ENCODE data around the gene AFDN.

The AFDN gene

DNA sequence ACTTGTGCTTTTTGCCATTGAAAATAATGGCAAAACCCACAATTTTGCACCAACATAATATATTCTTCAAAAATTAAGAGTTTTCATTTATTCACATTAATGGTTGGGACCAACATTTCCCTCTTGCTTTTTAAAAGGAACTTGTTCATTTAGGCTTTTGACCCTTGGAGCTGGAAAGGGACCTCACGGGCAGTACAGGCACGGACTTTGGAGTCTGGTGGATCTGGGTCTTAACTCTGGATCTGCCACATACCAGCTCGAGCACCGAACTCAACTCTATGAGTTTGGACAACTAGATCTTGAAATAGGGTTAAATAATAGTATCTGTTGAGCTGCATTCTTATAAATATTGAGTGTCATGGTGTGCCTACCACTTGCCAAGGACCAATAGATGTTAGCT lies 37.2 kb downstream of the AFDN start:
- Histone ChIP-seq H3K9me2 (replicated peaks; ENCODE audit: low read depth, low read length) (no peaks in the 10 kb centered on the region), H4K20me1 (ENCODE audit: insufficient read depth, low read length, poor library complexity, severe bottlenecking) (no peaks in the 10 kb centered on the region)

DNA sequence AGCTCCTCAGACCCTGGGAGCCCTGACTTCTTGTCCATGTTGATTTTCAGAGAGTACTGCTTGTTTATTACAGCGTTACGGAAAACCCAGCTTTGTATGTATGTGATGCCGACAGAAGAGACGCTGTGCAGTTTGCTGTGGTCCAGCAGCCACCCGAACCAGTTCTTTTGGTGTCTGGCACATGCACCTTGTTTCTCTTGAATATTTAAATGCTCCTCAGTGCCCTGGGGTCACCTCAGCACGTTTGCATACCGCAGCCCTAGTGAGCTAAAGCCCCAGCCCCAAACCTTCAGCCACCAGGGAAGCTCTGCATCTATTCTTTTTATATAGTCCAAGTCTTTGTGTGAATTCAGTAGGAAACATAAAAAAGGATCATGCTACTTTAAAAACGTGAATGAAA lies 39.9 kb downstream of the AFDN start:
- Histone ChIP-seq H4K20me1 (ENCODE audit: insufficient read depth, low read length, poor library complexity, severe bottlenecking) (no peaks in the 10 kb centered on the region), H3K36me3 (ENCODE audit: insufficient read depth, low read length) (no peaks in the 10 kb centered on the region)

More for the DNA sequence above, 37.2 kb downstream of the AFDN start:
- H3F3A ChIP-seq (ENCODE audit: low read depth): no peaks in the 10 kb centered on the region
- no peak overlapping the region for H3K4me2 ChIP-seq (ENCODE audit: low read depth, low read length, poor library complexity, severe bottlenecking)
- no peaks in the 10 kb centered on the region for H3K9me3 ChIP-seq (ENCODE audit: insufficient read depth, low read depth, low read length)
- H3K79me2 ChIP-seq (ENCODE audit: insufficient read depth, low read length): no peaks in the 10 kb centered on the region
- H3K9ac ChIP-seq (ENCODE audit: low read depth, low read length, poor library complexity, severe bottlenecking): no peak overlapping the region
- H2AFZ ChIP-seq (ENCODE audit: low read length): no peak overlapping the region
- H3K27me3 ChIP-seq (ENCODE audit: insufficient read depth, low read length, poor library complexity, severe bottlenecking): no peaks in the 10 kb centered on the region
- no peaks in the 10 kb centered on the region for H3K4me1 ChIP-seq (ENCODE audit: insufficient read depth, low read length, poor library complexity, severe bottlenecking)
- TF ChIP-seq, protein P1, sequence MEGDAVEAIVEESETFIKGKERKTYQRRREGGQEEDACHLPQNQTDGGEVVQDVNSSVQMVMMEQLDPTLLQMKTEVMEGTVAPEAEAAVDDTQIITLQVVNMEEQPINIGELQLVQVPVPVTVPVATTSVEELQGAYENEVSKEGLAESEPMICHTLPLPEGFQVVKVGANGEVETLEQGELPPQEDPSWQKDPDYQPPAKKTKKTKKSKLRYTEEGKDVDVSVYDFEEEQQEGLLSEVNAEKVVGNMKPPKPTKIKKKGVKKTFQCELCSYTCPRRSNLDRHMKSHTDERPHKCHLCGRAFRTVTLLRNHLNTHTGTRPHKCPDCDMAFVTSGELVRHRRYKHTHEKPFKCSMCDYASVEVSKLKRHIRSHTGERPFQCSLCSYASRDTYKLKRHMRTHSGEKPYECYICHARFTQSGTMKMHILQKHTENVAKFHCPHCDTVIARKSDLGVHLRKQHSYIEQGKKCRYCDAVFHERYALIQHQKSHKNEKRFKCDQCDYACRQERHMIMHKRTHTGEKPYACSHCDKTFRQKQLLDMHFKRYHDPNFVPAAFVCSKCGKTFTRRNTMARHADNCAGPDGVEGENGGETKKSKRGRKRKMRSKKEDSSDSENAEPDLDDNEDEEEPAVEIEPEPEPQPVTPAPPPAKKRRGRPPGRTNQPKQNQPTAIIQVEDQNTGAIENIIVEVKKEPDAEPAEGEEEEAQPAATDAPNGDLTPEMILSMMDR (conservative IDR thresholded peaks at IDR 0.05; ENCODE audit: low read length): no peak
- no peak for TF ChIP-seq EZH2phosphoT487 (IDR thresholded peaks at IDR 0.05; ENCODE audit: borderline replicate concordance)
- H3K36me3 ChIP-seq (ENCODE audit: insufficient read depth, low read length): no peaks in the 10 kb centered on the region
- H3K4me3 ChIP-seq (ENCODE audit: low read length, poor library complexity, severe bottlenecking): no peak overlapping the region

DNA sequence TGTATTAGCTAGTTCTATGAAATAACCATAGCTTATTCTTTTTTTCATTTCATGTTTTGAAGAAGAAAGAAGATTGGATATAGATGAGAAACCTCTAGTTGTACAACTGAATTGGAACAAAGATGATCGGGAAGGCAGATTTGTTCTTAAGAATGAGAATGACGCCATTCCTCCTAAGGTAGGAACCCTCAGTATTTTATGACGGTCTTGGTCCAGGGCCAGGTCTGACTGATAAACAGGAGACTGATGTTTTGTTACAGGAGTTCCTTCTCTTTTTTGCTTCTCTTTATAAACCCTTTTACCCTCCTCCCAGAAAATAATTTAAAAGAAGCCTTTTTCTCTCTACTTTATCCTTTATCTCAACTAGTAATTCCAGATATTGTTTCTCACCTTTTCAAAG lies 43.6 kb downstream of the AFDN start:
- no peaks in the 10 kb centered on the region for H4K20me1 ChIP-seq (ENCODE audit: insufficient read depth, low read length, poor library complexity, severe bottlenecking)
- no peak overlapping the region for H2AFZ ChIP-seq (ENCODE audit: low read length)
- H3K36me3 ChIP-seq (ENCODE audit: insufficient read depth, low read length): no peaks in the 10 kb centered on the region
- no peaks in the 10 kb centered on the region for H3K4me1 ChIP-seq (ENCODE audit: insufficient read depth, low read length, poor library complexity, severe bottlenecking)
- no peak for TF ChIP-seq EZH2phosphoT487 (IDR thresholded peaks at IDR 0.05; ENCODE audit: borderline replicate concordance)
- TF ChIP-seq, protein P1 (conservative IDR thresholded peaks at IDR 0.05; ENCODE audit: low read length): no peak
- H3K27me3 ChIP-seq (ENCODE audit: insufficient read depth, low read length, poor library complexity, severe bottlenecking): no peaks in the 10 kb centered on the region
- no peak overlapping the region for H3K9ac ChIP-seq (ENCODE audit: low read depth, low read length, poor library complexity, severe bottlenecking)
- no peaks in the 10 kb centered on the region for H3K9me3 ChIP-seq (ENCODE audit: insufficient read depth, low read depth, low read length)
- H3K4me2 ChIP-seq (ENCODE audit: low read depth, low read length, poor library complexity, severe bottlenecking): no peak overlapping the region
- H3K79me2 ChIP-seq (ENCODE audit: insufficient read depth, low read length): no peaks in the 10 kb centered on the region
- H3K4me3 ChIP-seq (ENCODE audit: low read length, poor library complexity, severe bottlenecking): no peak overlapping the region
- no peaks in the 10 kb centered on the region for H3F3A ChIP-seq (ENCODE audit: low read depth)
- H3K9me2 ChIP-seq (replicated peaks; ENCODE audit: low read depth, low read length): no peaks in the 10 kb centered on the region

More for the DNA sequence above, 39.9 kb downstream of the AFDN start:
- H3K79me2 ChIP-seq (ENCODE audit: insufficient read depth, low read length): no peaks in the 10 kb centered on the region
- H3K4me3 ChIP-seq (ENCODE audit: low read length, poor library complexity, severe bottlenecking): no peak overlapping the region
- H3K9me3 ChIP-seq (ENCODE audit: insufficient read depth, low read depth, low read length): no peaks in the 10 kb centered on the region
- H3F3A ChIP-seq (ENCODE audit: low read depth): no peaks in the 10 kb centered on the region
- TF ChIP-seq, protein P1 (conservative IDR thresholded peaks at IDR 0.05; ENCODE audit: low read length): no peak
- no peak for TF ChIP-seq EZH2phosphoT487 (IDR thresholded peaks at IDR 0.05; ENCODE audit: borderline replicate concordance)
- no peaks in the 10 kb centered on the region for H3K4me1 ChIP-seq (ENCODE audit: insufficient read depth, low read length, poor library complexity, severe bottlenecking)
- H3K9ac ChIP-seq (ENCODE audit: low read depth, low read length, poor library complexity, severe bottlenecking): no peak overlapping the region
- H2AFZ ChIP-seq (ENCODE audit: low read length): no peak overlapping the region
- no peaks in the 10 kb centered on the region for H3K27me3 ChIP-seq (ENCODE audit: insufficient read depth, low read length, poor library complexity, severe bottlenecking)
- no peak overlapping the region for H3K4me2 ChIP-seq (ENCODE audit: low read depth, low read length, poor library complexity, severe bottlenecking)
- H3K9me2 ChIP-seq (replicated peaks; ENCODE audit: low read depth, low read length): no peaks in the 10 kb centered on the region
